HEK293T (cell line): ENCODE measurements around the gene NETO1.

ENCODE experiments used
- CTBP1 ChIP-seq: fragments of 450-650 bp; IDR thresholded peaks from 2 replicates; pipeline ENCODE4 v1.6.1; 2016; ENCODE audit warnings: borderline replicate concordance
- FOXA1 ChIP-seq: fragments of 450-650 bp; IDR thresholded peaks from 2 replicates; pipeline ENCODE4 v1.6.1; 2016; ENCODE audit warnings: mild to moderate bottlenecking
- FOXM1 ChIP-seq: fragments of 450-650 bp; IDR thresholded peaks from 2 replicates; pipeline ENCODE4 v1.6.1; 2017; ENCODE audit warnings: mild to moderate bottlenecking, borderline replicate concordance
- SP1 ChIP-seq: fragments of 450-650 bp; IDR thresholded peaks from 2 replicates; pipeline ENCODE4 v1.6.1; 2017
- SUZ12 ChIP-seq: fragments of 450-650 bp; IDR thresholded peaks from 2 replicates; pipeline ENCODE4 v1.6.1; 2016; ENCODE audit warnings: mild to moderate bottlenecking
- ZNF384 ChIP-seq: fragments of 450-650 bp; IDR thresholded peaks from 2 replicates; pipeline ENCODE4 v1.6.1; 2016

- TF ChIP-seq FOXA1 (no peak), SUZ12 (no peak), FOXM1 (no peak), SP1 (no peak), ZNF384 (no peak), CTBP1 (no peak)
Observed at GRCh38 chr18:72903033-72903432, 35.2 kb upstream of the NETO1 start.
